ENCODE measurements around the gene MALAT1. TPM values are rescaled to one million over a fixed set of nuclear protein-coding genes. Genes with fewer than 3 reads are reported as not detected.

MALAT1 gene
- total and polyA plus RNA-seq, 2 of the 13 experiments (the other 11 are each of a cell fraction or from before 2014, with no cell fraction given), result 143 to 1,237 TPM

GRCh38 chr11:65471447-65471891 is 27.4 kb upstream of the MALAT1 start (continued):
- TF ChIP-seq, protein P1, sequence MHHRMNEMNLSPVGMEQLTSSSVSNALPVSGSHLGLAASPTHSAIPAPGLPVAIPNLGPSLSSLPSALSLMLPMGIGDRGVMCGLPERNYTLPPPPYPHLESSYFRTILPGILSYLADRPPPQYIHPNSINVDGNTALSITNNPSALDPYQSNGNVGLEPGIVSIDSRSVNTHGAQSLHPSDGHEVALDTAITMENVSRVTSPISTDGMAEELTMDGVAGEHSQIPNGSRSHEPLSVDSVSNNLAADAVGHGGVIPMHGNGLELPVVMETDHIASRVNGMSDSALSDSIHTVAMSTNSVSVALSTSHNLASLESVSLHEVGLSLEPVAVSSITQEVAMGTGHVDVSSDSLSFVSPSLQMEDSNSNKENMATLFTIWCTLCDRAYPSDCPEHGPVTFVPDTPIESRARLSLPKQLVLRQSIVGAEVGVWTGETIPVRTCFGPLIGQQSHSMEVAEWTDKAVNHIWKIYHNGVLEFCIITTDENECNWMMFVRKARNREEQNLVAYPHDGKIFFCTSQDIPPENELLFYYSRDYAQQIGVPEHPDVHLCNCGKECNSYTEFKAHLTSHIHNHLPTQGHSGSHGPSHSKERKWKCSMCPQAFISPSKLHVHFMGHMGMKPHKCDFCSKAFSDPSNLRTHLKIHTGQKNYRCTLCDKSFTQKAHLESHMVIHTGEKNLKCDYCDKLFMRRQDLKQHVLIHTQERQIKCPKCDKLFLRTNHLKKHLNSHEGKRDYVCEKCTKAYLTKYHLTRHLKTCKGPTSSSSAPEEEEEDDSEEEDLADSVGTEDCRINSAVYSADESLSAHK (CRISPR knock-in tag; IDR thresholded peaks at IDR 0.05; ENCODE audit: borderline replicate concordance), result no peak
- no peak for TF ChIP-seq HOXA3 (CRISPR knock-in tag; IDR thresholded peaks at IDR 0.05)
- no peak for TF ChIP-seq ZNF7 (CRISPR knock-in tag; IDR thresholded peaks at IDR 0.05)
- no peak for TF ChIP-seq CEBPB (IDR thresholded peaks at IDR 0.05; ENCODE audit: borderline replicate concordance, low read depth, low read length)
- no peak for TF ChIP-seq ELF1 (CRISPR knock-in tag; IDR thresholded peaks at IDR 0.05)
- no peak for TF ChIP-seq ZBTB2 (CRISPR knock-in tag; IDR thresholded peaks at IDR 0.05; ENCODE audit: low read depth)
- no peak for TF ChIP-seq ESRRA (CRISPR knock-in tag; IDR thresholded peaks at IDR 0.05; ENCODE audit: low read depth)
- TF ChIP-seq GATAD1 (CRISPR knock-in tag; IDR thresholded peaks at IDR 0.05), result no peak
- TF ChIP-seq SPEN (CRISPR knock-in tag; IDR thresholded peaks at IDR 0.05; ENCODE audit: low read depth), result peak; percentile 51; the same call in 1 of the 2 replicates
- TF ChIP-seq IKZF4 (CRISPR knock-in tag; IDR thresholded peaks at IDR 0.05; ENCODE audit: borderline replicate concordance, low read depth, not compliant biosample characterization), result no peak
- peak in 1 of 2 experiments; percentile 39; a peak in 1 of 4 replicates for TF ChIP-seq KLF16 (CRISPR knock-in tag; IDR thresholded peaks at IDR 0.05)
- TF ChIP-seq, protein P2, sequence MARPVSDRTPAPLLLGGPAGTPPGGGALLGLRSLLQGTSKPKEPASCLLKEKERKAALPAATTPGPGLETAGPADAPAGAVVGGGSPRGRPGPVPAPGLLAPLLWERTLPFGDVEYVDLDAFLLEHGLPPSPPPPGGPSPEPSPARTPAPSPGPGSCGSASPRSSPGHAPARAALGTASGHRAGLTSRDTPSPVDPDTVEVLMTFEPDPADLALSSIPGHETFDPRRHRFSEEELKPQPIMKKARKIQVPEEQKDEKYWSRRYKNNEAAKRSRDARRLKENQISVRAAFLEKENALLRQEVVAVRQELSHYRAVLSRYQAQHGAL (CRISPR knock-in tag; IDR thresholded peaks at IDR 0.05; ENCODE audit: not compliant biosample characterization), result peak; percentile 96
- TF ChIP-seq GLI4 (CRISPR knock-in tag; IDR thresholded peaks at IDR 0.05; ENCODE audit: borderline replicate concordance), result no peak
- TF ChIP-seq LBX2 (CRISPR knock-in tag; IDR thresholded peaks at IDR 0.05; ENCODE audit: borderline replicate concordance), result no peak
- TF ChIP-seq ZNF773 (CRISPR knock-in tag; IDR thresholded peaks at IDR 0.05; ENCODE audit: borderline replicate concordance), result no peak
- TF ChIP-seq, protein P3, sequence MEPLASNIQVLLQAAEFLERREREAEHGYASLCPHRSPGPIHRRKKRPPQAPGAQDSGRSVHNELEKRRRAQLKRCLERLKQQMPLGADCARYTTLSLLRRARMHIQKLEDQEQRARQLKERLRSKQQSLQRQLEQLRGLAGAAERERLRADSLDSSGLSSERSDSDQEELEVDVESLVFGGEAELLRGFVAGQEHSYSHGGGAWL (CRISPR knock-in tag; IDR thresholded peaks at IDR 0.05), result 0 out of 2 replicates have a peak, but pooled peaks have one; percentile 11
- no peak for TF ChIP-seq ZMAT3 (CRISPR knock-in tag; conservative IDR thresholded peaks at IDR 0.05)
- TF ChIP-seq ZNF749 (CRISPR knock-in tag; IDR thresholded peaks at IDR 0.05; ENCODE audit: borderline replicate concordance), result 0 out of 2 replicates have a peak, but pooled peaks have one; percentile 28
- TF ChIP-seq HOXA7 (CRISPR knock-in tag; IDR thresholded peaks at IDR 0.05), result no peak
- no peak for TF ChIP-seq NR2C2 (CRISPR knock-in tag; IDR thresholded peaks at IDR 0.05; ENCODE audit: borderline replicate concordance)
- no peak for TF ChIP-seq ZNF704 (CRISPR knock-in tag; IDR thresholded peaks at IDR 0.05; ENCODE audit: borderline replicate concordance)
- no peak for TF ChIP-seq MTA3 (CRISPR knock-in tag; IDR thresholded peaks at IDR 0.05)
- TF ChIP-seq JUND (CRISPR knock-in tag; IDR thresholded peaks at IDR 0.05), result no peak
- TF ChIP-seq FOXC1 (CRISPR knock-in tag; IDR thresholded peaks at IDR 0.05; ENCODE audit: borderline replicate concordance), result no peak

Measured in HepG2 (cell line).